ENCODE results near the gene ARID3A.

Gene ARID3A

DNA sequence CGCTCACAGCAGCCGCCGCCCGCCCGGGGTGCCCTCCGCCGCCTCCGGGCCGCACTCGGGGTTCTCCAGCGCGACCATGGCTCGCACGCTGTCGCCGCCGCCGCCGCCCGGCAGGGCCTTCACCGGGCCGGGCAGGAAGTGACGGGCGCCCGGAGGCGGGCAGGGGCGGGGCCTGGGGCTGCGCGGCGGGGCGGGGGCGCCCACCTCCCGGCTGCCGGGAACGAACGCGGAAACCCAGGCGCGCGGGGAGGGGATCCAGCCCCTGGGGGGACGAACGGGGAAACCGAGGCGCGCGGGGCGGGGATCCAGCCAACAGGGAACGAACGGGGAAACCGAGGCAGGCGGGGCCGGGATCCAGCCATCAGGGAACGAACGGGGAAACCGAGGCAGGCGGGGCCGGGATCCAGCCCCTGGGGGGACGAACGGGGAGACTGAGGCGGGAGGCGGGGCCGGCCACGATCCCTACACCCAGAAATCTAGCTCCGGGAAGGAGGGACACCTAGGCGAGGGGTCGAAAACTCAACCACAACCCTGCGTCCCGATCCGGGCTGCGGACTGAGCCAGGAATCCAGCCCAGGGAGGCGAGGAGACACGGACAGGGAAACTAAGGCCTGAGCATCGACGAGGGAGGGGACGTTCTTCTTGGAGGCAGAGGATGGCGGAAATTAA lies 12.6 kb upstream of the ARID3A start, which contains the start of gene R3HDM4:
Gene R3HDM4, minus strand, starts transcription at position 140 of the 669 bp plus-strand sequence. Its CDS starts 62 bp downstream, at position 78.
- DNase-seq (ENCODE audit: low spot score) = peak; percentile 72

- DNase-seq (ENCODE audit: low spot score) = no peak
Measured at GRCh38 chr19:916645-917322, 9.1 kb upstream of the ARID3A start.

- no peak for DNase-seq (ENCODE audit: low spot score)
Measured at GRCh38 chr19:917323-918151, 8.3 kb upstream of the ARID3A start, which contains the start of gene KISS1R. Gene KISS1R, plus strand, starts transcription at chr19:917333. Its CDS starts 170 bp downstream, at chr19:917503.

DNA sequence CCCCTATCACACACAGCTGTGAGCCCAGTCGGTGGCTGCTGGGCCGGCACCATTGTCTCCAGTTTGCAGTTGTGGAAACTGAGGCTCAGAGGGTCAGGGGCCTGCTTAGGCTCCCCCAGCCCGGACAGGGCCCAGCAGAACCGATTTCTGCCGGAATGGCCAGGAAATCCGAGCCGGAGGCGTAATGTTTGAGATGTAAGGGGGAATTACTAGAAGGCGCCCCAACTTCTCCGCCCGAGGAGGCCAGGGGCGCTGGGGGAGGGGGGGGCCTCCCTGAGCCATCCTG lies 7.7 kb upstream of the ARID3A start:
- DNase-seq (ENCODE audit: low spot score) = no peak

- no peak for DNase-seq (ENCODE audit: low spot score)
Measured at GRCh38 chr19:918481-919198, 7.2 kb upstream of the ARID3A start.

DNA sequence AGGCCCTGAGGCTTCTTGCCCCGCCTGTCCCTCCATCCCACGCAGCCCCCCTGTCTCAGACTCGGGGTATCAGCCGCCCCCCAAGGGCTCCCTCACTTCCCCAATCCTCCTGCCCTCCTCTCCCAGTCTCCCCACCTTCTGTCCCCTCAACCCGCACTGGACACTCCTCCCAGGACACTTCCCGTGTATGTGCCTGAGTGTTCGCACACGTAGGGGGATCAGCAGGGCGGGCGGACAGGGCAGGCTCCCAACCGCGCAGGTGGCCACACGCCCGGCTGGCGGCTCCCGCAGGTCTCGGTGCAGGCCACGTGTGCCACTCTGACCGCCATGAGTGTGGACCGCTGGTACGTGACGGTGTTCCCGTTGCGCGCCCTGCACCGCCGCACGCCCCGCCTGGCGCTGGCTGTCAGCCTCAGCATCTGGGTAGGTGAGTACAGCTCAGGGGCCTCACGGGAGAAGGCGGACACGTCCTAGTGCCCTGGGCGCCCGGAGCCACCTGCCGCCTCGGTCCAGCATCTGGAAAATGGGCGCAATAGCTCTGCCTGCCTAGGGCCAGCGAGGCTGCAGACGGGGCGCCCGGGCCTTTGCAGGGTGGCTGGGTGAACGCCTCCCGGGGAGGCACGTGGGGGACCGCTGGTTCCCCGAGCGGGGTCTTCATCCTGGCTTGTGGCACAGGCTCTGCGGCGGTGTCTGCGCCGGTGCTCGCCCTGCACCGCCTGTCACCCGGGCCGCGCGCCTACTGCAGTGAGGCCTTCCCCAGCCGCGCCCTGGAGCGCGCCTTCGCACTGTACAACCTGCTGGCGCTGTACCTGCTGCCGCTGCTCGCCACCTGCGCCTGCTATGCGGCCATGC lies 6.4 kb upstream of the ARID3A start:
- DNase-seq (ENCODE audit: low spot score) = no peak

DNA sequence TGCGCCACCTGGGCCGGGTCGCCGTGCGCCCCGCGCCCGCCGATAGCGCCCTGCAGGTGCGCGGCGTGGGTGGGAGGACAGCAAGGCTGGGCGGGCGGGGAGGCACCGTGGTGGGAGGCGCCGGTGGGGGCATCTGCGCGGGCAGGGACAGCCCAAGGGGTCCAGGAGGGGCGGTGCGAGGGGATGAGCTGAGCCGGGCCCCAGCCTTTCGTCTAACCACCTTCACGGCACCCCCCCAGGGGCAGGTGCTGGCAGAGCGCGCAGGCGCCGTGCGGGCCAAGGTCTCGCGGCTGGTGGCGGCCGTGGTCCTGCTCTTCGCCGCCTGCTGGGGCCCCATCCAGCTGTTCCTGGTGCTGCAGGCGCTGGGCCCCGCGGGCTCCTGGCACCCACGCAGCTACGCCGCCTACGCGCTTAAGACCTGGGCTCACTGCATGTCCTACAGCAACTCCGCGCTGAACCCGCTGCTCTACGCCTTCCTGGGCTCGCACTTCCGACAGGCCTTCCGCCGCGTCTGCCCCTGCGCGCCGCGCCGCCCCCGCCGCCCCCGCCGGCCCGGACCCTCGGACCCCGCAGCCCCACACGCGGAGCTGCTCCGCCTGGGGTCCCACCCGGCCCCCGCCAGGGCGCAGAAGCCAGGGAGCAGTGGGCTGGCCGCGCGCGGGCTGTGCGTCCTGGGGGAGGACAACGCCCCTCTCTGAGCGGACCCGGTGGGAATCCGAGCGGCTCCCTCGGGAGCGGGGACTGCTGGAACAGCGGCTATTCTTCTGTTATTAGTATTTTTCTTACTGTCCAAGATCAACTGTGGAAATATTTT lies 5.6 kb upstream of the ARID3A start:
- DNase-seq (ENCODE audit: low spot score) = no peak

GRCh38 chr19:924553-925086 lies 1.2 kb upstream of the ARID3A start:
- DNase-seq (ENCODE audit: low spot score) = no peak

DNA sequence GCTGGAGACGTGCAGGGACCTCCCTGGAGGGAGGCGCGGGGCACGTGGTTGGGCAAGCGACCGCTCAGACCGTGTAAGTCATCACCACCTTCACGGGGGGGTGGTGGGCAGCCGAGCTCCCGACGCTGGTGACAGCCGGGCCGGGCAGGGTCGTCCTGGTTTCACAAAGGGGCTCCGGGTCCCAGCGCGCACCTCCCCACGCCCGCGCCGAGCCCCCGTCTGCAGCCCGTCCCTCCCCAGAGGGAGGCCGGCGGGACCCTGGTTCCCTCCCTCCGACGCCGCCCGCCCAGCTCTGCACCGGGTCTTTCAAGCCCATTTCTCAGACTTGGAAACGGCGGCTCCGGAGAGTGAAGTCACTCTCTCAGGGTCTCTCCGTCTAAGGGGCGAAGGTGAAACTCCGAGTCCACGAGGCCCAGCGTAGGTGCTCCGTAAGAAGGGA lies 729 bp upstream of the ARID3A start:
- peak; percentile 82 for DNase-seq (ENCODE audit: low spot score)

- no peak for DNase-seq (ENCODE audit: low spot score)
Measured at GRCh38 chr19:926323-926588, 421 bp downstream of the ARID3A start.

GRCh38 chr19:926589-927350 lies 935 bp downstream of the ARID3A start:
- no peak for DNase-seq (ENCODE audit: low spot score)

DNA sequence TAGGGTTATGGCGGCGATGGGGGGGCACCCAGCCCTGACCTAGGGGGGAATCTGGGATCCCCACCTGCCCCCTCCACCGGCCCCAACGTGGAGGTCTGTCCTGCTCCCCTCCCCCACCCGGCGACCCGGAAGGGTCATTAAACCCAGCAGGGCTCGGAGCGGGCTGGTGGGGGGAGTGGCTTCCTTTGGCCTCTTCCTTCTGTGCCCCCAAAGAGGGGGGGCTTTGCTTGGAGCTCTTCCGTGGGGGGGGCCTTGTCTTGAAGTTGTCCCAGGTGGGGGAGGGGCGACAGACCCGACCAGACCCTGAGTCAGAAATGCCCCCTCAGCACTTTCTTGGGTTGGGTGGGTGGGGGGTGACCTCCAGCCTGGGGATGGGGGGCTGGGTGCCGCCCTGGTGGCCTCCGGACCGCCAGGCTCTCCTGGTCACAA lies 1.5 kb downstream of the ARID3A start:
- no peak for DNase-seq (ENCODE audit: low spot score)

GRCh38 chr19:927780-928401 lies 2.1 kb downstream of the ARID3A start:
- no peak for DNase-seq (ENCODE audit: low spot score)

- DNase-seq (ENCODE audit: low spot score) = no peak
Measured at GRCh38 chr19:928471-929202, 2.8 kb downstream of the ARID3A start.

GRCh38 chr19:929203-929890 lies 3.5 kb downstream of the ARID3A start:
- DNase-seq (ENCODE audit: low spot score) = no peak

- DNase-seq (ENCODE audit: low spot score) = no peak
Measured at GRCh38 chr19:929891-930258, 4.0 kb downstream of the ARID3A start.

- no peak for DNase-seq (ENCODE audit: low spot score)
Measured at GRCh38 chr19:931860-932647, 6.2 kb downstream of the ARID3A start.
